GM21786 (cell line): Measurements from ENCODE around the gene GMDS.

ENCODE experiments used
- ATAC-seq: cut with Tn5 transposase; IDR thresholded peaks from one replicate; pipeline ENCODE4 v1.9.1; 2021; ENCODE audit not compliant: unreplicated experiment

Gene GMDS

GRCh38 chr6:2181567-2181966, 63.8 kb downstream of the GMDS start:
- no peak for ATAC-seq

GRCh38 chr6:2179950-2180349, 65.5 kb downstream of the GMDS start:
- ATAC-seq = no peak

GRCh38 chr6:2179241-2179640, 66.2 kb downstream of the GMDS start:
- ATAC-seq = no peak

- ATAC-seq = no peak
Measured at GRCh38 chr6:2178125-2178524, 67.3 kb downstream of the GMDS start.

GRCh38 chr6:2175825-2176224, 69.6 kb downstream of the GMDS start:
- no peak for ATAC-seq

GRCh38 chr6:2173203-2173961, 72.0 kb downstream of the GMDS start:
- no peak for ATAC-seq

GRCh38 chr6:2171728-2172127, 73.7 kb downstream of the GMDS start:
- no peak for ATAC-seq

GRCh38 chr6:2168480-2168879, 76.9 kb downstream of the GMDS start:
- ATAC-seq = no peak

GRCh38 chr6:2166717-2167116, 78.7 kb downstream of the GMDS start:
- ATAC-seq = no peak

GRCh38 chr6:2165286-2165685, 80.1 kb downstream of the GMDS start:
- ATAC-seq = no peak

- no peak for ATAC-seq
Measured at GRCh38 chr6:2164481-2164880, 80.9 kb downstream of the GMDS start.

GRCh38 chr6:2162079-2162445, 83.3 kb downstream of the GMDS start:
- ATAC-seq = no peak

GRCh38 chr6:2158596-2159271, 86.7 kb downstream of the GMDS start:
- no peak for ATAC-seq

- ATAC-seq = no peak
Measured at GRCh38 chr6:2157441-2158127, 87.8 kb downstream of the GMDS start.

- ATAC-seq = no peak
Measured at GRCh38 chr6:2155206-2155605, 90.2 kb downstream of the GMDS start.

GRCh38 chr6:2149361-2150006, 95.9 kb downstream of the GMDS start:
- no peak for ATAC-seq

- no peak for ATAC-seq
Measured at GRCh38 chr6:2148748-2149147, 96.7 kb downstream of the GMDS start.

GRCh38 chr6:2147766-2148448, 97.5 kb downstream of the GMDS start:
- no peak for ATAC-seq

- ATAC-seq = no peak
Measured at GRCh38 chr6:2147261-2147660, 98.1 kb downstream of the GMDS start.

- ATAC-seq = no peak
Measured at GRCh38 chr6:2144210-2144609, 101.2 kb downstream of the GMDS start.

GRCh38 chr6:2141644-2142290, 103.6 kb downstream of the GMDS start:
- no peak for ATAC-seq
